ENCODE results near the gene DLG2.

The DLG2 gene

GRCh38 chr11:84714316-84714780 lies 912.8 kb downstream of the DLG2 start:
- TF ChIP-seq CTCF (IDR thresholded peaks at IDR 0.05; ENCODE audit: low read depth, low read length, poor library complexity, severe bottlenecking) (peak; percentile 46), EZH2phosphoT487 (IDR thresholded peaks at IDR 0.05; ENCODE audit: borderline replicate concordance, low read length) (no peak)

GRCh38 chr11:84691830-84692229 lies 935.3 kb downstream of the DLG2 start:
- H3K9me3 ChIP-seq (ENCODE audit: control insufficient read depth, insufficient read depth, low read length), result no peaks in the 10 kb centered on the region
- H3K36me3 ChIP-seq (ENCODE audit: control insufficient read depth, low read length), result no peaks in the 10 kb centered on the region
- H4K20me1 ChIP-seq (ENCODE audit: control insufficient read depth, insufficient read depth, low read depth, low read length), result no peaks in the 10 kb centered on the region
- H3F3A ChIP-seq (ENCODE audit: control insufficient read depth, insufficient read depth), result no peaks in the 10 kb centered on the region
- no peak overlapping the region for H3K4me3 ChIP-seq (ENCODE audit: low read length)
- no peaks in the 10 kb centered on the region for H3K79me2 ChIP-seq (ENCODE audit: control insufficient read depth, low read length)
- TF ChIP-seq EZH2phosphoT487 (IDR thresholded peaks at IDR 0.05; ENCODE audit: borderline replicate concordance, low read length), result no peak
- TF ChIP-seq CTCF (IDR thresholded peaks at IDR 0.05; ENCODE audit: low read depth, low read length, poor library complexity, severe bottlenecking), result no peak
- no peak overlapping the region for H3K27ac ChIP-seq (ENCODE audit: low read depth, low read length)
- H3K27me3 ChIP-seq (ENCODE audit: control insufficient read depth, low read length), result no peaks in the 10 kb centered on the region
- H3K9me2 ChIP-seq (replicated peaks; ENCODE audit: control insufficient read depth, low read length), result no peaks in the 10 kb centered on the region
- H3K4me1 ChIP-seq (ENCODE audit: control insufficient read depth, low read length), result no peaks in the 10 kb centered on the region
- no peak overlapping the region for H3K4me2 ChIP-seq (ENCODE audit: low read length)

More at GRCh38 chr11:84714316-84714780, 912.8 kb downstream of the DLG2 start:
- Histone ChIP-seq H3K27ac (ENCODE audit: low read depth, low read length) (no peak overlapping the region), H3K4me2 (ENCODE audit: low read length) (no peak overlapping the region), H3K4me1 (ENCODE audit: control insufficient read depth, low read length) (no peaks in the 10 kb centered on the region), H3K4me3 (ENCODE audit: low read length) (no peak overlapping the region), H3K36me3 (ENCODE audit: control insufficient read depth, low read length) (no peaks in the 10 kb centered on the region), H4K20me1 (ENCODE audit: control insufficient read depth, insufficient read depth, low read depth, low read length) (no peaks in the 10 kb centered on the region), H3F3A (ENCODE audit: control insufficient read depth, insufficient read depth) (no peaks in the 10 kb centered on the region), H3K27me3 (ENCODE audit: control insufficient read depth, low read length) (no peaks in the 10 kb centered on the region), H3K9me2 (replicated peaks; ENCODE audit: control insufficient read depth, low read length) (no peaks in the 10 kb centered on the region), H3K79me2 (ENCODE audit: control insufficient read depth, low read length) (no peaks in the 10 kb centered on the region), H3K9me3 (ENCODE audit: control insufficient read depth, insufficient read depth, low read length) (no peaks in the 10 kb centered on the region)

- H3K9me2 ChIP-seq (replicated peaks; ENCODE audit: control insufficient read depth, low read length), result no peaks in the 10 kb centered on the region
- H3K27ac ChIP-seq (ENCODE audit: low read depth, low read length), result no peak overlapping the region
- no peak overlapping the region for H3K4me2 ChIP-seq (ENCODE audit: low read length)
- no peaks in the 10 kb centered on the region for H3F3A ChIP-seq (ENCODE audit: control insufficient read depth, insufficient read depth)
- TF ChIP-seq EZH2phosphoT487 (IDR thresholded peaks at IDR 0.05; ENCODE audit: borderline replicate concordance, low read length) (no peak), CTCF (IDR thresholded peaks at IDR 0.05; ENCODE audit: low read depth, low read length, poor library complexity, severe bottlenecking) (no peak)
- no peaks in the 10 kb centered on the region for H3K36me3 ChIP-seq (ENCODE audit: control insufficient read depth, low read length)
- no peaks in the 10 kb centered on the region for H3K27me3 ChIP-seq (ENCODE audit: control insufficient read depth, low read length)
- no peaks in the 10 kb centered on the region for H3K9me3 ChIP-seq (ENCODE audit: control insufficient read depth, insufficient read depth, low read length)
- H3K4me1 ChIP-seq (ENCODE audit: control insufficient read depth, low read length), result no peaks in the 10 kb centered on the region
- H3K79me2 ChIP-seq (ENCODE audit: control insufficient read depth, low read length), result no peaks in the 10 kb centered on the region
- H4K20me1 ChIP-seq (ENCODE audit: control insufficient read depth, insufficient read depth, low read depth, low read length), result no peaks in the 10 kb centered on the region
- no peak overlapping the region for H3K4me3 ChIP-seq (ENCODE audit: low read length)
Observed at GRCh38 chr11:84687433-84687832, 939.7 kb downstream of the DLG2 start.

Data from DOHH2 (cell line).